Endothelial cell of umbilical vein (primary cell): ENCODE results near the gene OXSR1. TPM values are rescaled to one million over a fixed set of nuclear protein-coding genes. Genes with fewer than 3 reads are reported as not detected.
"Not testable (repeated sequence)": the region's sequence is repeated elsewhere in the genome, so short reads cannot be mapped to it uniquely, and the experiment has no call there.

Experiments used
- BruUV-seq: library from RNA; stranded (reverse); fragments of 400-500 nt; replicated peaks from 2 replicates; lab custom pipeline; 2021; lab: Mats Ljungman, UMichigan
- CTCF ChIA-PET: fragments of 300-600, 350-600 bp; sonication (Branson Sonifier 250); formaldehyde crosslinking; loops from one replicate; lab custom pipeline; 2021; ENCODE audit warnings: antibody characterized with exemption, inconsistent platforms; lab: Charles Lee
- POLR2A ChIA-PET: fragments of 300-600, 350-600 bp; sonication (Branson Sonifier 250); formaldehyde crosslinking; loops from one replicate; lab custom pipeline; 2021; ENCODE audit warnings: antibody characterized with exemption, inconsistent platforms; lab: Charles Lee
- DNase-seq: peaks from one replicate; pipeline ENCODE4 v3.0.0-alpha.2; 2011; ENCODE audit warnings: low read depth, low spot score
- FAIRE-seq: peaks from 2 replicates; lab custom pipeline; 2011; peaks lifted over from hg19 to GRCh38; lab: Jason Lieb, UNC
- H2AFZ ChIP-seq: 2 replicates; pipeline ENCODE4 v1.6.0; 2012; ENCODE audit warnings: low read depth, low read length, control low read depth, inconsistent platforms
- H3K27ac ChIP-seq: 2 replicates; pipeline ENCODE4 v1.5.1; 2011; ENCODE audit warnings: low read depth, mild to moderate bottlenecking, control low read depth, low read length, moderate library complexity; ENCODE audit not compliant: insufficient read depth
- H3K27me3 ChIP-seq, 2 experiments: 2 replicates each; pipeline versions ENCODE4 v1.6.0 to v1.6.1; 2011; ENCODE audit warnings: low read length in 2 of 2, mixed read lengths in 1 of 2; ENCODE audit not compliant: control insufficient read depth in 2 of 2, insufficient read depth in 2 of 2
- H3K36me3 ChIP-seq, 2 experiments: 2 replicates in 1 of 2; 3 replicates in 1 of 2; pipeline ENCODE4 v1.5.1; 2011; ENCODE audit warnings: low read length in 2 of 2, mild to moderate bottlenecking in 1 of 2, moderate library complexity in 1 of 2; ENCODE audit not compliant: control insufficient read depth in 2 of 2, insufficient read depth in 2 of 2; ENCODE audit errors: extremely low read depth in 1 of 2
- H3K4me1 ChIP-seq: 3 replicates; pipeline ENCODE4 v1.5.1; 2011; ENCODE audit warnings: mild to moderate bottlenecking, low read length; ENCODE audit not compliant: control insufficient read depth, insufficient read depth; ENCODE audit errors: extremely low read depth
- H3K4me2 ChIP-seq: 2 replicates; pipeline ENCODE4 v1.6.1; 2011; ENCODE audit warnings: low read length, control low read depth, mixed read lengths; ENCODE audit not compliant: insufficient read depth
- H3K4me3 ChIP-seq, 3 experiments: fragments of 200-600 bp in 1 of 3; sonication (generic), shearing (Covaris generic) in 1 of 3; replicated peaks in 1 of 3; 2 replicates each; pipeline ENCODE4 v1.5.1; 2011 to 2016; ENCODE audit warnings: control low read depth in 3 of 3, low read length in 3 of 3, mild to moderate bottlenecking in 2 of 3, inconsistent platforms in 1 of 3, low read depth in 1 of 3, moderate library complexity in 1 of 3; ENCODE audit not compliant: insufficient read depth in 1 of 3
- H3K79me2 ChIP-seq: 2 replicates; pipeline ENCODE4 v1.6.0; 2012; ENCODE audit warnings: low read length, inconsistent platforms; ENCODE audit not compliant: control insufficient read depth, insufficient read depth
- H3K9ac ChIP-seq: replicated peaks from 2 replicates; pipeline ENCODE3; 2011; ENCODE audit warnings: low read length, control low read depth; ENCODE audit not compliant: insufficient read depth; ENCODE audit errors: extremely low read depth
- H3K9me1 ChIP-seq: replicated peaks from 3 replicates; pipeline ENCODE4 v1.6.0; 2011; ENCODE audit warnings: mild to moderate bottlenecking, low read length; ENCODE audit not compliant: control insufficient read depth, insufficient read depth; ENCODE audit errors: extremely low read depth
- H3K9me3 ChIP-seq: replicated peaks from 2 replicates; pipeline ENCODE4 v1.5.1; 2012; ENCODE audit warnings: low read length, inconsistent platforms; ENCODE audit not compliant: control insufficient read depth, insufficient read depth
- H4K20me1 ChIP-seq: replicated peaks from 2 replicates; pipeline ENCODE3; 2011; ENCODE audit warnings: mild to moderate bottlenecking, low read length; ENCODE audit not compliant: control insufficient read depth, insufficient read depth; ENCODE audit errors: extremely low read depth
- EZH2 ChIP-seq: IDR thresholded peaks from 2 replicates; pipeline ENCODE4 v1.6.1; 2012; ENCODE audit warnings: borderline replicate concordance, low read depth, mild to moderate bottlenecking, moderate library complexity, low read length, inconsistent platforms; ENCODE audit not compliant: severe bottlenecking
- FOS ChIP-seq: IDR thresholded peaks from 2 replicates; pipeline ENCODE4 v1.6.1; 2011; ENCODE audit warnings: mild to moderate bottlenecking, low read length, moderate library complexity, borderline replicate concordance; ENCODE audit not compliant: insufficient read depth
- GATA2 ChIP-seq: IDR thresholded peaks from 2 replicates; pipeline ENCODE4 v1.7.0; 2011; ENCODE audit warnings: low read depth, mild to moderate bottlenecking, moderate library complexity, mixed read lengths, low read length; ENCODE audit not compliant: insufficient read length, insufficient read depth
- JUN ChIP-seq: IDR thresholded peaks from 2 replicates; pipeline ENCODE4 v1.6.1; 2011; ENCODE audit warnings: borderline replicate concordance, low read depth; ENCODE audit not compliant: insufficient read length, insufficient read depth
- MYC ChIP-seq: IDR thresholded peaks from one replicate; pipeline ENCODE4 v1.6.1; 2011; ENCODE audit warnings: mild to moderate bottlenecking, low read depth, low read length
- POLR2A ChIP-seq: IDR thresholded peaks from 2 replicates; pipeline ENCODE4 v1.6.1; 2012; ENCODE audit warnings: low read depth, mild to moderate bottlenecking, control low read depth, low read length
- POLR2AphosphoS5 ChIP-seq: IDR thresholded peaks from 2 replicates; pipeline ENCODE4 v1.6.1; 2012; ENCODE audit warnings: low read depth, mild to moderate bottlenecking, control low read depth, low read length, moderate library complexity; ENCODE audit not compliant: insufficient read depth
- dilution Hi-C: fragments of 300-500 bp; cut with MboI; formaldehyde crosslinking; loops from one replicate; pipeline ENCODE4 v1.15.0; 2019; ENCODE audit warnings: low sequenced_read_pairs; ENCODE audit not compliant: extremely low pct_ligation_motif_present
- intact Hi-C: fragments of 100-400 bp; cut with micrococcal nuclease; formaldehyde crosslinking; loops from one replicate; pipeline ENCODE4 v1.10.0; 2022
- polyA plus RNA-seq, 4 experiments: library from polyadenylated mRNA; depleted of rRNA in 3 of 4; stranded (reverse) in 3 of 4; unstranded in 1 of 4; fragments of >200 nt; gene quantifications; 2 replicates each; pipeline versions ENCODE4 v1.2.1 to v1.2.3, GENCODE V29; 2011 to 2012; ENCODE audit warnings: missing spikeins in 1 of 4
- total RNA-seq: library from RNA; stranded (reverse); gene quantifications from 2 replicates; pipeline ENCODE4 v1.2.3, GENCODE V29; 2021
- TF ChIP-seq, protein P1 (sequence below): IDR thresholded peaks from 2 replicates; pipeline ENCODE4 v1.6.1; 2011; ENCODE audit not compliant: insufficient read depth, insufficient read length
- TF ChIP-seq, protein P2 (sequence below), 2 donors: IDR thresholded peaks; 1 replicate in 1 of 2; 2 replicates in 1 of 2; pipeline ENCODE4 v1.5.1; 2011; ENCODE audit warnings: low read length in 2 of 2, mild to moderate bottlenecking in 2 of 2, moderate library complexity in 2 of 2, control low read depth in 1 of 2, inconsistent platforms in 1 of 2, low read depth in 1 of 2; ENCODE audit not compliant: insufficient read depth in 1 of 2; ENCODE audit errors: extremely low read depth in 1 of 2

Gene OXSR1
- total and polyA plus RNA-seq, 2 donors (not counting 3 experiments of a cell fraction or from before 2014, with no cell fraction given): 15.1 to 32.9 TPM

- Histone ChIP-seq H4K20me1 (no peaks in the 10 kb centered on the region), H3K4me2 (no peak overlapping the region), H3K79me2 (no peaks in the 10 kb centered on the region), H3K4me3 (no peak overlapping the region), H3K36me3 (no peaks in the 10 kb centered on the region), H2AFZ (no peak overlapping the region), H3K9me1 (no peaks in the 10 kb centered on the region), H3K9me3 (no peaks in the 10 kb centered on the region), H3K4me1 (no peaks in the 10 kb centered on the region), H3K27me3 (no peaks in the 10 kb centered on the region), H3K9ac (no peak overlapping the region), H3K27ac (no peak overlapping the region)
- no peak for TF ChIP-seq FOS
- no peak for TF ChIP-seq EZH2
- no peak for TF ChIP-seq JUN
- no peak for TF ChIP-seq POLR2A
- TF ChIP-seq POLR2AphosphoS5: no peak
- TF ChIP-seq, protein P1, sequence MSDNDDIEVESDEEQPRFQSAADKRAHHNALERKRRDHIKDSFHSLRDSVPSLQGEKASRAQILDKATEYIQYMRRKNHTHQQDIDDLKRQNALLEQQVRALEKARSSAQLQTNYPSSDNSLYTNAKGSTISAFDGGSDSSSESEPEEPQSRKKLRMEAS: no peak
- no peak for TF ChIP-seq MYC
- TF ChIP-seq GATA2: no peak
- TF ChIP-seq, protein P2, sequence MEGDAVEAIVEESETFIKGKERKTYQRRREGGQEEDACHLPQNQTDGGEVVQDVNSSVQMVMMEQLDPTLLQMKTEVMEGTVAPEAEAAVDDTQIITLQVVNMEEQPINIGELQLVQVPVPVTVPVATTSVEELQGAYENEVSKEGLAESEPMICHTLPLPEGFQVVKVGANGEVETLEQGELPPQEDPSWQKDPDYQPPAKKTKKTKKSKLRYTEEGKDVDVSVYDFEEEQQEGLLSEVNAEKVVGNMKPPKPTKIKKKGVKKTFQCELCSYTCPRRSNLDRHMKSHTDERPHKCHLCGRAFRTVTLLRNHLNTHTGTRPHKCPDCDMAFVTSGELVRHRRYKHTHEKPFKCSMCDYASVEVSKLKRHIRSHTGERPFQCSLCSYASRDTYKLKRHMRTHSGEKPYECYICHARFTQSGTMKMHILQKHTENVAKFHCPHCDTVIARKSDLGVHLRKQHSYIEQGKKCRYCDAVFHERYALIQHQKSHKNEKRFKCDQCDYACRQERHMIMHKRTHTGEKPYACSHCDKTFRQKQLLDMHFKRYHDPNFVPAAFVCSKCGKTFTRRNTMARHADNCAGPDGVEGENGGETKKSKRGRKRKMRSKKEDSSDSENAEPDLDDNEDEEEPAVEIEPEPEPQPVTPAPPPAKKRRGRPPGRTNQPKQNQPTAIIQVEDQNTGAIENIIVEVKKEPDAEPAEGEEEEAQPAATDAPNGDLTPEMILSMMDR (IDR thresholded peaks at IDR 0.05; ENCODE audit: extremely low read depth in 1 of 2, insufficient read depth in 1 of 2, low read depth in 1 of 2, low read length in 2 of 2): no peak
- ChIA-PET POLR2A (no interaction called here), CTCF (interaction anchor here (0.8 kb wide), 1 partner anchor 15 kb away, joined by 3 read pairs; no protein-coding TSS in a partner anchor)
- DNase-seq: no peak
- intact Hi-C loops (no loop called here), dilution Hi-C loops (no loop called here)
- BruUV-seq: no TSS peak
- no peak for FAIRE-seq
These were observed 6.9 kb upstream of the OXSR1 start for GRCh38 chr3:38158472-38158871.

DNA sequence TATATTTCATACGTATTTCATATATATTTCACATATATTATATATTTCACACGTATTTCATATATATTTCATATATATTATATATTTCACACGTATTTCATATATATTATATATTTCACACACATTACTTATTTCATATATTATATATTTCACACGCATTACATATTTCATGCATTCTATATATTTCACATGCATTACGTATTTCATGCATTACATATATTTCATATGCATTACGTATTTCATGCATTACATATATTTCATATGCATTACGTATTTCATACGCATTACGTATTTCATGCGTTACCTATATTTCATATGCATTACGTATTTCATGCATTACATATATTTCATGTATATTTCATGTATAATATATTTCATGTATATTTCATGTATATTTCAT, 4.6 kb upstream of the OXSR1 start:
- H3K4me1 ChIP-seq, H3K27ac ChIP-seq, H3K4me2 ChIP-seq, POLR2A ChIA-PET, H4K20me1 ChIP-seq, FAIRE-seq, H3K36me3 ChIP-seq, BruUV-seq, DNase-seq, H3K4me3 ChIP-seq, H3K9me3 ChIP-seq, H2AFZ ChIP-seq, H3K9me1 ChIP-seq, H3K79me2 ChIP-seq, dilution Hi-C loops, CTCF ChIA-PET, H3K9ac ChIP-seq, intact Hi-C loops, H3K27me3 ChIP-seq: not testable (repeated sequence)
